H1 (cell line): ENCODE results near the gene PDE4B. TPM values are rescaled to one million over a fixed set of nuclear protein-coding genes. Genes with fewer than 3 reads are reported as not detected.

Experiments
- CTCF ChIA-PET: fragments of 300-600 bp; sonication (Branson Sonifier 250); formaldehyde crosslinking; loops from one replicate; lab custom pipeline; 2021; ENCODE audit not compliant: partially characterized antibody; lab: Charles Lee
- POLR2A ChIA-PET: fragments of 300-600 bp; sonication (Branson Sonifier 250); formaldehyde crosslinking; loops from one replicate; lab custom pipeline; 2021; ENCODE audit warnings: inconsistent platforms; ENCODE audit not compliant: partially characterized antibody; lab: Charles Lee
- DNase-seq, 2 experiments: peaks; one replicate each; pipeline versions ENCODE4 v3.0.0 to v3.0.0-alpha.2; 2010 to 2022; ENCODE audit warnings: low spot score in 2 of 2, low read depth in 1 of 2, mixed read lengths in 1 of 2
- FAIRE-seq: peaks from 2 replicates; lab custom pipeline; 2011; peaks lifted over from hg19 to GRCh38; lab: Jason Lieb, UNC
- H2AFZ ChIP-seq: 2 replicates; pipeline ENCODE4 v1.8.1; 2012; ENCODE audit warnings: low read length, inconsistent platforms
- H2AK5ac ChIP-seq: 2 replicates; pipeline ENCODE4 v1.6.1; 2013; ENCODE audit warnings: low read depth, low read length
- H2BK120ac ChIP-seq: replicated peaks from 2 replicates; pipeline ENCODE3; 2013; ENCODE audit warnings: low read depth, low read length, inconsistent platforms
- H2BK12ac ChIP-seq: 2 replicates; pipeline ENCODE4 v1.6.1; 2013; ENCODE audit warnings: low read depth, low read length
- H2BK15ac ChIP-seq: 2 replicates; pipeline ENCODE4 v1.6.1; 2013; ENCODE audit warnings: low read length
- H2BK20ac ChIP-seq: 2 replicates; pipeline ENCODE4 v1.6.1; 2013; ENCODE audit warnings: low read length
- H2BK5ac ChIP-seq: 2 replicates; pipeline ENCODE4 v1.6.1; 2013; ENCODE audit warnings: low read depth, low read length
- H3K14ac ChIP-seq: 2 replicates; pipeline ENCODE4 v1.6.1; 2013; ENCODE audit warnings: inconsistent platforms; ENCODE audit not compliant: insufficient read length
- H3K18ac ChIP-seq: 2 replicates; pipeline ENCODE4 v1.6.1; 2013; ENCODE audit warnings: low read length; ENCODE audit errors: extremely low read depth
- H3K23ac ChIP-seq: 2 replicates; pipeline ENCODE4 v1.6.1; 2013; ENCODE audit warnings: inconsistent platforms; ENCODE audit not compliant: insufficient read length
- H3K23me2 ChIP-seq: 2 replicates; pipeline ENCODE4 v1.6.1; 2013; ENCODE audit warnings: low read depth, low read length
- H3K27ac ChIP-seq: 2 replicates; pipeline ENCODE4 v1.6.1; 2011; ENCODE audit warnings: low read depth, low read length, inconsistent platforms
- H3K27me3 ChIP-seq, 4 experiments: replicated peaks in 1 of 4; 1 replicate in 1 of 4; 2 replicates in 3 of 4; pipeline versions ENCODE4 v1.6.1 to v1.8.1; 2011 to 2013; ENCODE audit warnings: low read length in 3 of 4, mild to moderate bottlenecking in 3 of 4, inconsistent platforms in 2 of 4, mixed read lengths in 2 of 4, moderate library complexity in 1 of 4; ENCODE audit not compliant: control insufficient read depth in 3 of 4, insufficient read depth in 3 of 4; ENCODE audit errors: extremely low read depth in 1 of 4
- H3K36me3 ChIP-seq, 4 experiments: 2 replicates each; pipeline versions ENCODE4 v1.6.1 to v1.8.1; 2011 to 2013; ENCODE audit warnings: mild to moderate bottlenecking in 4 of 4, low read length in 3 of 4, moderate library complexity in 2 of 4, control low read depth in 1 of 4, inconsistent platforms in 1 of 4; ENCODE audit not compliant: insufficient read depth in 4 of 4, control insufficient read depth in 2 of 4
- H3K4ac ChIP-seq: replicated peaks from 2 replicates; pipeline ENCODE3; 2013; ENCODE audit warnings: low read length, low read depth, mixed read lengths, inconsistent platforms; ENCODE audit not compliant: insufficient read length
- H3K4me1 ChIP-seq, 4 experiments: replicated peaks in 1 of 4; 1 replicate in 1 of 4; 2 replicates in 3 of 4; pipeline versions ENCODE4 v1.6.1 to v1.8.1; 2011 to 2013; ENCODE audit warnings: low read length in 3 of 4, inconsistent platforms in 2 of 4, mixed read lengths in 1 of 4; ENCODE audit not compliant: insufficient read depth in 4 of 4, control insufficient read depth in 3 of 4
- H3K4me2 ChIP-seq, 2 experiments: 2 replicates each; pipeline versions ENCODE4 v1.6.1 to v1.8.1; 2011 to 2013; ENCODE audit warnings: low read depth in 2 of 2, low read length in 2 of 2, control low read depth in 1 of 2, inconsistent platforms in 1 of 2, mild to moderate bottlenecking in 1 of 2; ENCODE audit not compliant: insufficient read depth in 1 of 2
- H3K4me3 ChIP-seq, 4 experiments: fragments of 200-600, 300-600 bp in 1 of 4; sonication (generic), shearing (Covaris generic), sonication (Bioruptor Twin) in 1 of 4; 2 replicates each; pipeline versions ENCODE4 v1.5.1 to v1.8.1; 2011 to 2016; ENCODE audit warnings: low read length in 4 of 4, low read depth in 3 of 4, control low read depth in 2 of 4, inconsistent platforms in 2 of 4, mild to moderate bottlenecking in 2 of 4, mixed read lengths in 1 of 4, moderate library complexity in 1 of 4; ENCODE audit not compliant: insufficient read depth in 2 of 4; ENCODE audit errors: extremely low read depth in 1 of 4
- H3K56ac ChIP-seq: replicated peaks from 2 replicates; pipeline ENCODE3; 2013; ENCODE audit warnings: low read depth, mild to moderate bottlenecking, mixed read lengths, low read length, inconsistent platforms; ENCODE audit not compliant: insufficient read length
- H3K79me1 ChIP-seq: 2 replicates; pipeline ENCODE4 v1.6.1; 2013; ENCODE audit warnings: low read depth, low read length, control low read depth
- H3K79me2 ChIP-seq, 2 experiments: 2 replicates each; pipeline versions ENCODE4 v1.6.1 to v1.8.1; 2012 to 2013; ENCODE audit warnings: low read length in 2 of 2, mild to moderate bottlenecking in 2 of 2, inconsistent platforms in 1 of 2; ENCODE audit not compliant: insufficient read depth in 2 of 2, control insufficient read depth in 1 of 2
- H3K9ac ChIP-seq, 4 experiments: replicated peaks in 1 of 4; 1 replicate in 1 of 4; 2 replicates in 3 of 4; pipeline versions ENCODE4 v1.6.1 to v1.8.1; 2011 to 2013; ENCODE audit warnings: low read depth in 3 of 4, low read length in 3 of 4, control low read depth in 2 of 4, mild to moderate bottlenecking in 2 of 4, moderate library complexity in 2 of 4, inconsistent platforms in 1 of 4; ENCODE audit errors: extremely low read depth in 1 of 4
- H3K9me3 ChIP-seq, 2 experiments: 2 replicates each; pipeline versions ENCODE4 v1.6.1 to v1.8.1; 2012 to 2013; ENCODE audit warnings: mild to moderate bottlenecking in 2 of 2, moderate library complexity in 2 of 2, control low read depth in 1 of 2, inconsistent platforms in 1 of 2, low read depth in 1 of 2, low read length in 1 of 2, mixed read lengths in 1 of 2; ENCODE audit not compliant: insufficient read depth in 2 of 2
- H4K20me1 ChIP-seq, 2 experiments: replicated peaks in 1 of 2; 2 replicates each; pipeline versions ENCODE3 to v1.8.1; 2011 to 2013; ENCODE audit warnings: inconsistent platforms in 2 of 2, low read length in 2 of 2, mild to moderate bottlenecking in 1 of 2; ENCODE audit not compliant: insufficient read depth in 2 of 2, control insufficient read depth in 1 of 2
- H4K5ac ChIP-seq: 2 replicates; pipeline ENCODE4 v1.6.1; 2013; ENCODE audit warnings: low read length, low read depth, mixed read lengths, inconsistent platforms; ENCODE audit not compliant: insufficient read length
- H4K8ac ChIP-seq: 2 replicates; pipeline ENCODE4 v1.8.0; 2013; ENCODE audit warnings: mild to moderate bottlenecking, moderate library complexity, low read length, inconsistent platforms; ENCODE audit not compliant: insufficient read depth; ENCODE audit errors: extremely low read depth
- H4K91ac ChIP-seq: replicated peaks from 2 replicates; pipeline ENCODE3; 2013; ENCODE audit warnings: low read length, mixed read lengths, inconsistent platforms; ENCODE audit not compliant: insufficient read length
- BRCA1 ChIP-seq: IDR thresholded peaks from 2 replicates; pipeline ENCODE4 v1.6.1; 2012; ENCODE audit warnings: low read depth, low read length, improper control_type of control experiment
- CREB1 ChIP-seq: IDR thresholded peaks from 2 replicates; pipeline ENCODE4 v1.6.1; 2012; ENCODE audit warnings: inconsistent platforms
- CTBP2 ChIP-seq: IDR thresholded peaks from 2 replicates; pipeline ENCODE4 v1.7.0; 2011; ENCODE audit warnings: borderline replicate concordance, mild to moderate bottlenecking, moderate library complexity, mixed read lengths, low read length; ENCODE audit not compliant: insufficient read depth, insufficient read length
- FOSL1 ChIP-seq: IDR thresholded peaks from 2 replicates; pipeline ENCODE4 v1.6.1; 2011; ENCODE audit warnings: mild to moderate bottlenecking, low read depth, low read length, moderate library complexity; ENCODE audit not compliant: insufficient read depth
- GTF2F1 ChIP-seq: IDR thresholded peaks from 2 replicates; pipeline ENCODE4 v1.6.1; 2012; ENCODE audit warnings: low read depth, low read length, improper control_type of control experiment, borderline replicate concordance
- HDAC6 ChIP-seq: IDR thresholded peaks from one replicate; pipeline ENCODE4 v1.7.1; 2012; ENCODE audit warnings: low read depth, mild to moderate bottlenecking, inconsistent platforms, low read length, moderate library complexity
- JUND ChIP-seq: IDR thresholded peaks from 2 replicates; pipeline ENCODE4 v1.6.1; 2011; ENCODE audit warnings: mild to moderate bottlenecking, improper control_type of control experiment, low read length
- KDM1A ChIP-seq: fragments of 200-600, 300-600 bp; sonication (generic); IDR thresholded peaks from 2 replicates; pipeline ENCODE4 v1.7.1; 2016; ENCODE audit warnings: mild to moderate bottlenecking, low read length, borderline replicate concordance
- KDM4A ChIP-seq: IDR thresholded peaks from one replicate; pipeline ENCODE4 v1.7.1; 2012; ENCODE audit warnings: low read depth, mild to moderate bottlenecking, moderate library complexity, low read length, inconsistent platforms; ENCODE audit not compliant: severe bottlenecking
- POLR2A ChIP-seq, 2 experiments: IDR thresholded peaks; 1 replicate in 1 of 2; 2 replicates in 1 of 2; pipeline ENCODE4 v1.6.1; 2011; ENCODE audit warnings: low read depth in 2 of 2, low read length in 2 of 2, mild to moderate bottlenecking in 2 of 2; ENCODE audit errors: control extremely low read depth in 1 of 2
- RBBP5 ChIP-seq: IDR thresholded peaks from 2 replicates; pipeline ENCODE4 v1.7.1; 2012; ENCODE audit warnings: low read depth, mild to moderate bottlenecking, inconsistent platforms, low read length, moderate library complexity, borderline replicate concordance
- RNF2 ChIP-seq: fragments of 200-900, 300-1000 bp; sonication (generic); IDR thresholded peaks from 2 replicates; pipeline ENCODE4 v1.7.1; 2016; ENCODE audit warnings: borderline replicate concordance, low read depth, mild to moderate bottlenecking, antibody characterized with exemption, low read length; ENCODE audit not compliant: poor library complexity, severe bottlenecking; ENCODE audit errors: missing control alignments
- SP1 ChIP-seq: IDR thresholded peaks from 2 replicates; pipeline ENCODE4 v1.6.1; 2011; ENCODE audit warnings: low read depth, low read length
- TAF7 ChIP-seq: optimal IDR thresholded peaks from 2 replicates; pipeline ENCODE3; 2011; ENCODE audit warnings: low read depth, mild to moderate bottlenecking, inconsistent platforms, low read length, moderate library complexity, borderline replicate concordance
- WGBS, 2 experiments: shearing (Covaris generic) in 1 of 2; methylation state at CpG; one replicate each; pipeline versions ENCODE4 v1.1.6 to v1.1.7; 2013 to 2015; ENCODE audit warnings: low lambda C conversion rate in 2 of 2, mixed read lengths in 2 of 2, inconsistent platforms in 1 of 2, low coverage in 1 of 2, missing lambda C conversion rate in 1 of 2; ENCODE audit not compliant: insufficient replicate concordance in 2 of 2, insufficient coverage in 1 of 2, insufficient read length in 1 of 2; ENCODE audit errors: extremely low coverage in 1 of 2, missing lambda C conversion rate in 1 of 2; 5-methylcytosine and 5-hydroxymethylcytosine counted together
- polyA plus RNA-seq, 7 experiments: library from polyadenylated mRNA; depleted of rRNA in 3 of 7; stranded (reverse) in 5 of 7; unstranded in 2 of 7; fragments of >200 nt in 5 of 7; fragments of 200-250 nt in 2 of 7; gene quantifications; 1 replicate in 5 of 7; 2 replicates in 1 of 7; 4 replicates in 1 of 7; pipeline versions ENCODE4 v1.2.1 to v1.2.3, GENCODE V29; 2011 to 2013; ENCODE audit warnings: missing spikeins in 2 of 7, mixed read lengths in 2 of 7
- total RNA-seq: library from RNA; stranded (reverse); fragmentation: NEBNext Ultra II Directional; extraction: Animal tissue kit (Norgen Biotek cat#: 25700); gene quantifications from 2 replicates; pipeline ENCODE4 v1.2.1, GENCODE V29; 2021

The PDE4B gene
- total and polyA plus RNA-seq, 2 of the 8 experiments (the other 6 are each of a cell fraction or from before 2014, with no cell fraction given), result 5.0 to 15.1 TPM

- Histone ChIP-seq H3K36me3 (no peaks in the 10 kb centered on the region), H3K18ac (no peak overlapping the region), H2BK12ac (no peak overlapping the region), H3K9ac (no peak overlapping the region), H4K5ac (no peak overlapping the region), H4K91ac (no peak overlapping the region), H3K27ac (no peak overlapping the region), H2BK120ac (no peak overlapping the region), H4K20me1 (no peaks in the 10 kb centered on the region), H2AFZ (no peak overlapping the region), H2BK5ac (no peak overlapping the region), H3K79me2 (no peaks in the 10 kb centered on the region), H3K79me1 (no peaks in the 10 kb centered on the region), H2BK20ac (no peak overlapping the region), H3K27me3 (no peaks in the 10 kb centered on the region), H3K9me3 (peaks cover 11 to 12% of the 10 kb centered on the region in 2 experiments), H2BK15ac (no peak overlapping the region), H3K4me1 (no peaks in the 10 kb centered on the region), H3K56ac (no peak overlapping the region), H2AK5ac (no peak overlapping the region), H3K23me2 (no peaks in the 10 kb centered on the region), H3K14ac (no peak overlapping the region), H3K4ac (no peak overlapping the region), H3K4me3 (no peak overlapping the region), H3K23ac (no peak overlapping the region), H4K8ac (no peak overlapping the region), H3K4me2 (no peak overlapping the region)
- ChIA-PET POLR2A (no interaction called here), CTCF (no interaction called here)
- 93% methylated on average over 2 of the region's 2 CpGs; no CpG with 5 or more reads in 1 of the 2 experiments for WGBS, 2 experiments
- FAIRE-seq, result no peak
- TF ChIP-seq RBBP5 (no peak), RNF2 (no peak), BRCA1 (no peak), SP1 (no peak), GTF2F1 (no peak), HDAC6 (no peak), FOSL1 (no peak), JUND (no peak), CTBP2 (no peak), POLR2A (IDR thresholded peaks at IDR 0.05; ENCODE audit: control extremely low read depth in 1 of 2, low read depth in 2 of 2, low read length in 2 of 2) (no peak), CREB1 (no peak), TAF7 (no peak), KDM4A (no peak), KDM1A (no peak)
- no peak for DNase-seq
Observed at GRCh38 chr1:66388913-66389312, 596.2 kb downstream of the PDE4B start.
